Psoas muscle (tissue), 8 donors: ENCODE measurements around the gene CAPN9. TPM values are rescaled to one million over a fixed set of nuclear protein-coding genes. Genes with fewer than 3 reads are reported as not detected.

Source experiments
- ATAC-seq, 4 donors: fragments of 200-7000 bp; cut with Tn5 transposase; one replicate each; pipeline ENCODE4 v1.9.1; 2020; ENCODE audit warnings: moderate library complexity in 3 of 4, mild to moderate bottlenecking in 2 of 4
- DNase-seq, 2 donors: peaks; one replicate each; pipeline ENCODE4 v3.0.0-alpha.2; 2020
- H3K27ac ChIP-seq: fragments of 200-600 bp; one replicate; pipeline ENCODE4 v1.8.0; 2022
- H3K27me3 ChIP-seq, 3 donors: fragments of 200-600 bp in 1 of 3; one replicate each; pipeline versions ENCODE4 v1.6.1 to v1.8.0; 2013 to 2022; ENCODE audit warnings: low read length in 2 of 3, mild to moderate bottlenecking in 2 of 3, moderate library complexity in 1 of 3; ENCODE audit not compliant: insufficient read depth in 3 of 3
- H3K36me3 ChIP-seq, 2 donors: fragments of 200-600 bp in 1 of 2; one replicate each; pipeline versions ENCODE4 v1.6.1 to v1.8.0; 2013 to 2022; ENCODE audit warnings: low read depth in 1 of 2, mild to moderate bottlenecking in 1 of 2, moderate library complexity in 1 of 2; ENCODE audit not compliant: insufficient read depth in 1 of 2
- H3K4me1 ChIP-seq: fragments of 200-600 bp; one replicate; pipeline ENCODE4 v1.8.0; 2022
- H3K4me3 ChIP-seq: fragments of 200-600 bp; one replicate; pipeline ENCODE4 v1.8.0; 2022; ENCODE audit warnings: mild to moderate bottlenecking
- H3K9me3 ChIP-seq: fragments of 200-600 bp; one replicate; pipeline ENCODE4 v1.8.0; 2022
- WGBS, 3 donors: extraction: QIAGEN DNeasy Blood & Tissue Kit; methylation state at CpG; one replicate each; pipeline versions ENCODE4 v1.1.6 to v1.1.7; 2013; 5-methylcytosine and 5-hydroxymethylcytosine counted together
- intact Hi-C, 2 donors: fragments of 100-400 bp; cut with DNase I; formaldehyde crosslinking; loops; one replicate each; pipeline versions ENCODE4 v1.11.0 to v1.14.2; 2022
- polyA plus RNA-seq, 3 donors: library from polyadenylated mRNA; stranded (reverse); fragments of 200-250 nt; gene quantifications; one replicate each; pipeline ENCODE4 v1.2.3, GENCODE V29; 2013
- total RNA-seq, 4 donors: library from RNA; stranded (reverse); fragmentation: NEBNext Ultra II Directional in 2 of 4; extraction: Animal tissue kit (Norgen Biotek cat#: 25700) in 2 of 4; gene quantifications; one replicate each; pipeline versions ENCODE4 v1.2.1 to v1.2.4, GENCODE V29; 2021 to 2023
- TF ChIP-seq, protein P1 (sequence below): fragments of 200-600 bp; IDR thresholded peaks from one replicate; pipeline ENCODE4 v1.8.0; 2022; ENCODE audit warnings: antibody characterized with exemption
- donor health status: healthy with polysubstance abuse.
- donor health status: DM: no; HTN: no; CAD: no; lungs with moderate emphysema.
- donor health status: Bipolar disorder and iron deficiency.
- donor health status: healthy.
- donor health status: DM: yes; HTN: yes; CAD: no.
- donor health status: DM: no; HTN: no; CAD: no.
- donor health status: DM: no; HTN: no; CAD: no.
- donor health status: DM: yes; HTN: yes; CAD: no.

CAPN9 gene
- total and polyA plus RNA-seq, 7 donors, result 0.03 TPM; not detected in 6

DNA sequence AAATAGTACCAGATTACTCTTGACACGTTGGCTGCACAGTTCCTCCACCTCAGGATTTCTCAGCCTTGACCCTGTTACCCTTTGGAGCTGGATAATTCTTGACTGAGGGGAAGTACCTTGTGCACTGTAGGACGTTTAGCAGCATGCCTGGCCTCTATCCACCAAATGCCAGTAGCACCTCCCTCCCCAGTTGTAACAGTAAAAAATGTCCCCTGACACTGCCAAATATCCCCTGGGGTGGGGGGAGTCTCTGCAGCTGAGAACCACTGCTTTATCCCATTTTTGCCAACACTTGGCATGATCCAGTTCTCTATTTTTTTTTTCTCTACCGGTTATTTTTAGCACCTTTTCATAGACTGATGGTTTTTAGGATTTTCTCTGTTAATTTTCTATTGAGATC lies 87.1 kb downstream of the CAPN9 start:
- ATAC-seq, result peak in 2 of 4 donors; percentile 19 to 23
- H3K9me3 ChIP-seq, result no peaks in the 10 kb centered on the region

DNA sequence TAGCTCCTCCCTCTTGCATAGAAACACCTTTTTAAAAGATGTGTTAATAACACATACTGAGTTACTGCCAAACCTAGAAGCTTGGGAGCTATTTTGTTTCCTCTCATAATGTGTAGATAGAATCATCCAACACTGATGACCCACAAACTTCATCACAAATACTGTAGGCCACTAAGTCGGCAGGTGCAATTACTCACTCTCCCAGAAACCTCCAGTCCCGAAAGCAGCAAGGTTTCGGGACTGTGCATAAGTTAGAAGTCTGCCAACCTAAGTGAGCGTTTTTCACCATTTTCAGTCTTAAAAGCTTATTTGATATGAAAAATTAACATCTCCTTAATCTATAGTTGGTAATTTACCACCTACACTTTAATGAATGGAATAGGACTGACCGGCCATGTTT lies 89.2 kb downstream of the CAPN9 start:
- H3K36me3 ChIP-seq, result peaks cover 0 to 29% of the 10 kb centered on the region in 2 donors
- TF ChIP-seq, protein P1, sequence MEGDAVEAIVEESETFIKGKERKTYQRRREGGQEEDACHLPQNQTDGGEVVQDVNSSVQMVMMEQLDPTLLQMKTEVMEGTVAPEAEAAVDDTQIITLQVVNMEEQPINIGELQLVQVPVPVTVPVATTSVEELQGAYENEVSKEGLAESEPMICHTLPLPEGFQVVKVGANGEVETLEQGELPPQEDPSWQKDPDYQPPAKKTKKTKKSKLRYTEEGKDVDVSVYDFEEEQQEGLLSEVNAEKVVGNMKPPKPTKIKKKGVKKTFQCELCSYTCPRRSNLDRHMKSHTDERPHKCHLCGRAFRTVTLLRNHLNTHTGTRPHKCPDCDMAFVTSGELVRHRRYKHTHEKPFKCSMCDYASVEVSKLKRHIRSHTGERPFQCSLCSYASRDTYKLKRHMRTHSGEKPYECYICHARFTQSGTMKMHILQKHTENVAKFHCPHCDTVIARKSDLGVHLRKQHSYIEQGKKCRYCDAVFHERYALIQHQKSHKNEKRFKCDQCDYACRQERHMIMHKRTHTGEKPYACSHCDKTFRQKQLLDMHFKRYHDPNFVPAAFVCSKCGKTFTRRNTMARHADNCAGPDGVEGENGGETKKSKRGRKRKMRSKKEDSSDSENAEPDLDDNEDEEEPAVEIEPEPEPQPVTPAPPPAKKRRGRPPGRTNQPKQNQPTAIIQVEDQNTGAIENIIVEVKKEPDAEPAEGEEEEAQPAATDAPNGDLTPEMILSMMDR, result no peak
- DNase-seq, result no peak
- no peaks in the 10 kb centered on the region for H3K27me3 ChIP-seq
- H3K4me3 ChIP-seq, result no peak overlapping the region
- intact Hi-C loops, result no loop called here
- WGBS, 3 donors, result 93 to 95% (median 93%) methylated on average over 5 of the region's 5 CpGs
- ATAC-seq, result no peak
- no peaks in the 10 kb centered on the region for H3K4me1 ChIP-seq
- no peak overlapping the region for H3K27ac ChIP-seq
- no peaks in the 10 kb centered on the region for H3K9me3 ChIP-seq

More for the DNA sequence above, 87.1 kb downstream of the CAPN9 start:
- DNase-seq, result no peak
- Histone ChIP-seq H3K4me3 (no peak overlapping the region), H3K4me1 (no peaks in the 10 kb centered on the region), H3K27me3 (no peaks in the 10 kb centered on the region), H3K36me3 (peaks cover 0 to 13% of the 10 kb centered on the region in 2 donors), H3K27ac (no peak overlapping the region)
- TF ChIP-seq, protein P1, result no peak
- intact Hi-C loops, result no loop called here
- WGBS, 3 donors, result 22 to 30% (median 24%) methylated on average over 3 of the region's 3 CpGs

DNA sequence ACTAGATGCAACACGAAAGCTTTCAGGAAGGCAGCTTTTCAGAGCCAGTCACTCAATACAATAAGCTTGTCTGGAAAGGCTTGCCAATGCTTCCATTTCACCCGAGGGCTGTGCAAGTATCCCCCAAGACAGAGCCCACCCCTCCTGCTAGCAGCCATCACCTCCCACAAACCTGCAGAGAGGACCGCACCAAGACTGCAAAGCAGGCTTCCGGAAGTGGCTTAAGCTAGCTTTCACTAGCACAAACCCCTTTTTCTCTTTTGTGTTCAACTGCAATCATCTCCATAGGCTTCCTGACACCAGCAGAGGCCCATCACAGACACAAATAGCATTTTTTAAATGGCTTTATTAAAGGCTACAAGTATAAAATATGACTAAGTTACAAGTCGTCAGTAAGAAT lies 89.6 kb downstream of the CAPN9 start:
- ATAC-seq (no peak), DNase-seq (no peak)
- H3K9me3 ChIP-seq, result no peaks in the 10 kb centered on the region
- H3K36me3 ChIP-seq, result peaks cover 0 to 33% of the 10 kb centered on the region in 2 donors
- WGBS, 3 donors, result 86 to 91% (median 90%) methylated on average over 5 of the region's 5 CpGs
- intact Hi-C loops, result no loop called here
- H3K27me3 ChIP-seq, result no peaks in the 10 kb centered on the region
- no peaks in the 10 kb centered on the region for H3K4me1 ChIP-seq
- TF ChIP-seq, protein P1, result no peak
- H3K27ac ChIP-seq, result no peak overlapping the region
- H3K4me3 ChIP-seq, result no peak overlapping the region

DNA sequence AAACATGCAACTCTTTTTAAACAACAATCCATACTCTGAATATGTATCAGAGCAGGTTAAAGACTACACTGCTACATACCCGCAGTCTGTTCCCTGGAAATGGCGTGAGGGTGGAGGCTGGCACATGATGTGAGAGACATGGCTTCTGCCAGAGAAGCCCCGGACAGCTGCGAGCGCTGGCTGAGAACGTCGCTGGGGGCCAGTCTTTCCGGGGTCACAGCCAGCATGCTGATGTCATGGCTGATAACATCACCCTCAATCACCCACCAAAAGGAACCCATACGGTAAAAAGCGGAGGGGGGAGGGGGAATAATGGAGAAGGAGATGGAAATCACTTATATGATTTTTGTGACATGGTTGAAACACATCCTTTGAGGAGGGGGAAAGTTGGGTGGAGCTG lies 92.0 kb downstream of the CAPN9 start:
- H3K27me3 ChIP-seq, result no peaks in the 10 kb centered on the region
- no peak overlapping the region for H3K4me3 ChIP-seq
- TF ChIP-seq, protein P1, result no peak
- DNase-seq (no peak), ATAC-seq (peak in 2 of 4 donors; percentile 55 to 62)
- no peaks in the 10 kb centered on the region for H3K9me3 ChIP-seq
- H3K27ac ChIP-seq, result no peak overlapping the region
- WGBS, 3 donors, result 28 to 53% (median 41%) methylated on average over 10 of the region's 10 CpGs
- peaks cover 0 to 56% of the 10 kb centered on the region in 2 donors for H3K36me3 ChIP-seq
- intact Hi-C loops, result no loop called here
- H3K4me1 ChIP-seq, result no peaks in the 10 kb centered on the region

DNA sequence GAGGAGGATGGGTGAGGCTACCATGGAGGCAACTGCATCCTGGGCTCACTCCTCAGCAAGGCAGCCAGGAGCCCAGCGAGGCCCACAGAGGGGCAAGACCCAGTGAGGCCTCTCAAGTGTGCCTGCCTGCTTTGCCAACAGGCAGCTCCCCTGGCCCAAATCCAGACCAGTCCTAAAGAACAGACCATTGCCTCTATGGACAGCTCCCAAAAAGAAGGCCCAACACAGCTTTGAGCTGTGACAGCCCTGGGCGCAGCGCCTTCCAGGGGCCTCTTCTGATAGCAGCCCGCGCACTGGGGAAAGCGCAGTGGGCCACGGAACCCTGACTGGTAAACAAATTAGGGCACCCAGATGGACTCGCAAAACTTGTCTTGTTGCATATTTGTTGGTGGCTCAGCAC lies 95.6 kb downstream of the CAPN9 start:
- TF ChIP-seq, protein P1, result no peak
- ATAC-seq (peak in 1 of 4 donors; percentile 9), DNase-seq (no peak)
- Histone ChIP-seq H3K4me3 (no peak overlapping the region), H3K27ac (no peak overlapping the region), H3K4me1 (peaks cover 8% of the 10 kb centered on the region), H3K9me3 (no peaks in the 10 kb centered on the region), H3K27me3 (no peaks in the 10 kb centered on the region), H3K36me3 (peaks cover 0 to 56% of the 10 kb centered on the region in 2 donors)
- intact Hi-C loops, result no loop called here
- WGBS, 3 donors, result 92 to 98% (median 96%) methylated on average over 8 of the region's 8 CpGs
